Stimulated activated CD8-positive, alpha-beta memory T cell treated with anti-CD3 and anti-CD28 coated beads, Interleukin-4, amount 100 ng/mL, for 4 hours (primary cell): Measurements from ENCODE around the gene TMEM59L.
A peak's percentile ranks its signal among the peaks of the same experiment; 100 is the strongest.
"Not testable (repeated sequence)": the region's sequence is repeated elsewhere in the genome, so short reads cannot be mapped to it uniquely, and the experiment has no call there.

ENCODE experiments used
- DNase-seq, 2 donors: peaks; one replicate each; pipeline ENCODE4 v3.0.0-alpha.2; 2020; ENCODE audit warnings: low read depth in 2 of 2, low spot score in 1 of 2

Gene TMEM59L

DNA sequence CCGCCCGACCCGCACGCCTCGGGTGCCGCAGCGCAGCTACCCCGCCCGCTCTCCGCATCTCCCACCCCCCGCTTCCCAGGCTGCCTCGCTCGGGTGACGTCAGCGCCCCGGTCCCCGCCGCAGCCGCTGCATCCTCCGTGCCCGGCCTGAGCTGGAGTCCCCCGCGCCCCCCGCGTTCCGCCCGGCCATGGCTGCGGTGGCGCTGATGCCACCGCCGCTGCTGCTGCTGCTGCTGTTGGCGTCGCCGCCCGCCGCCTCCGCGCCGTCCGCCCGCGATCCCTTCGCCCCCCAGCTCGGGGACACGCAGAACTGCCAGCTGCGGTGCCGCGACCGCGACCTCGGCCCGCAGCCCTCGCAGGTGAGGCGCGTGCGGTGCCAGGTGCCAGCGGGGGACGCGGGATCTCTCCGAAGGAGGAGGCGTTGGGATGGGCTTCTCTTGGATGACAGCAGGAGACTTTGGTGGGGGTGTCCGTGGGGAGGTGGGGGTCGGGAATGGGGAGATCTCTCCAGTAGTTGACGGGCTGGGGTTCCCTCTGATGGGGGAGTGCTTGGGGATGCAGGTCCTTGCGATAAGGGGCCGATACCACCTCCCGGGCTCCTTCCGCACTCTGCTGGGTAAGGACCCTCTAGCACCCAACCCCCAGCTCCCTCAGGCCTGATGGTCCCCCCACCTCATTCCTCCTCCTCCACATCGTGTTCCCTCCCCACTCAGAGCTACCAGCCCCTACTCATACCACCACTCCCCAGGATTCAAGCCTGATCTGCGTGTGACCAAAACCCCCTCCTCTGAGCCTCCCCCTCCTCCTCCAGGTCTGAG, at the start of gene TMEM59L:
Gene TMEM59L (plus strand): TSS at position 99 of the 817 bp plus-strand sequence. CDS start 89 bp downstream, at position 188.
- peak in 1 of 2 donors; percentile 12 for DNase-seq

GRCh38 chr19:18566953-18567352, 45.7 kb upstream of the TMEM59L start:
- no peak for DNase-seq

DNA sequence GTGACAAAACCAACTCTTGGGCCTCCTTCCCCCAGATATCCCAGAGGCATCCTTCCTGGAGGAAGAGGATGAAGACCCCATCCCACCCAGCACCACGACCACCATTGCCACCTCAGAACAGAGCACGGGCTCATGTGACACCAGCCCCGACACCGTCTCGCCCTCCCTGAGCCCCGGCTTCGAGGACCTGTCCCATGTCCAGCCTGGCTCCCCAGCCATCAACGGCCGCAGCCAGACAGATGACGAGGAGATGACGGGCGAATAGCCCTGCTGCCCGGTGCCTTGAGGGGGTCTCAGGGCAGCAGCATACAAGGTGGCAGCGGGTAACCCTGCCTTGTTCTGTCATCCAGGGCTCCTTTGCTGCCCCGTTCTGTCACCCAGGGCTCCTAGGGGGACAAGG, 44.3 kb upstream of the TMEM59L start:
- no peak for DNase-seq

DNA sequence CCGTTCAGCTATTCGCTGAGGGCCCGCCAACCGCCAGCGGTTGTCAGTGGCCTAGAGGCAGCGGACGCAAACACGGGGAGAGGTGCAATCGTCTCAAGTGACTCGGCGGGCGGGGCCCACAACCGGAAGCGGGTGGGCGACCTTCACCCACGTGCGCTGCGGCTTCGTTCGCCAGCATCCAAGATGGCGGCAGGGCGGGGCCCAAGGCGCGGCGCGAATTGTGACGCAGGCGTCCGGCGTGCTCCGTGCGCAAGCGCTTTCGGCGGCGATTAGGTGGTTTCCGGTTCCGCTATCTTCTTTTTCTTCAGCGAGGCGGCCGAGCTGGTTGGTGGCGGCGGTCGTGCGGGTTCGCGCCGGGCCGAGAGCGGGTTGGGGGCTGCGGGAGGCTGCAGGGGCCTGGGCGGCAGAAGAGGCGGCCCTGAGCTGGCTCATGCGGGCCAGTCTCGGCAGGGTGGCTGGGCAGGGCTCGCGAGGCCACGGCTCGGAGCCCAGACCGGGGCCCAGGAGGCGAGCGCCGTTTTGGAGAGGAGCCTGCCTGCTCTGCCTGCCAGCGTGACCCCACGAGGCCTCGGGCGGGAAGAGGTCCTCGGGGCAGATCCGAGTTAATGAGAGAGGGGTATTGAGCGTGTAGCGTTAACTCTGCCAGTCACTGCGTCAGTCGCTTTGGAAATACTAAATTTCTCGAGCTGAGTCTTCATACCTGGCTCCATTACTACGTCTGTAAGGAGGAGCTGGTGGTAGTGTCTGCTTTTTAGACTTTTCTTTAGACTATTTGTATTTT, 40.9 kb upstream of the TMEM59L start, which contains the start of gene UBA52:
Gene UBA52 (plus strand): TSS at position 294 of the 781 bp plus-strand sequence. CDS start 1,444 bp downstream, outside the sequence.
- DNase-seq, result peak; percentile 98

GRCh38 chr19:18574691-18575291, 37.9 kb upstream of the TMEM59L start:
- DNase-seq, result no peak

- DNase-seq, result no peak
Observed at GRCh38 chr19:18576383-18576782, 36.3 kb upstream of the TMEM59L start.

- DNase-seq, result no peak
Observed at GRCh38 chr19:18577365-18577914, 35.2 kb upstream of the TMEM59L start.

- no peak for DNase-seq
Observed at GRCh38 chr19:18580311-18580710, 32.4 kb upstream of the TMEM59L start.

DNA sequence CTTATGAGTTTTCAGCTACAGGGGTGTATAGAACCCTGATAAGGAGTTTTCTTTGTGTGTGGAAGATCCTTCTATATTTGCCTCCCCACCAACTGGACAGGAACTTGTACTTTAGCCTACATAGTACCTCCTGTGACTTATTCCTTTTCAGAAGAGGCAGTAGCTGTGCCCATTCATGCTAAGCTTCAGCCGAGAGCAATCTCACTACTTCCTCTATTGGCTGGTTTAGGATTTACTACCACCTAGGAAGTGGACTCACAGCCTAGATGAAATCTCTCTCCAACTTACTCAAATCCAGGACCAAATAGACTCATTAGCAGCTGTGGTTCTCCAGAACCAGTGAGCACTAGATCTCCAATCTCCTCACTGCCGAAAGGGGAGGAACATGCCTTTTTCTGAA, 26.4 kb upstream of the TMEM59L start:
- no peak for DNase-seq

DNA sequence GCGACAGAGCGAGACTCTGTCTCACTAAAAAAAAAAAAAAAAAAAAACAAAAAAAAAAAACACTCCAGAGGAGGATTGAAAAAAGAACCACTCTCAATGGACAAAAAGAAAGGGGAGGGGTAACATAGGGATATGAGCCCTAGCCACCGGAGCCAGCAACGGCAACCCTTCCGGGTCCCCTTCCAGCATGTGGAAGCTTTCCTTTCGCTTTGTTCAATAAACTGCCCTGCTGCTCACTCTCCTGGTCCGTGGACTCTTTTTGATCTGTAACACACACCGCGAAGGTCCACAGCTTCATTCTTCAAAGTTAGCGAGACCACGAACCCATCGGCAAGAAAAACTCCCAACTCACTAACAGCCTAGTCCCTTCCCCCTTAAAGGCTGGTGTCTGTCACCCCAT, 25.1 kb upstream of the TMEM59L start:
- DNase-seq, result no peak

GRCh38 chr19:18587962-18588610, 24.6 kb upstream of the TMEM59L start:
- no peak for DNase-seq

DNA sequence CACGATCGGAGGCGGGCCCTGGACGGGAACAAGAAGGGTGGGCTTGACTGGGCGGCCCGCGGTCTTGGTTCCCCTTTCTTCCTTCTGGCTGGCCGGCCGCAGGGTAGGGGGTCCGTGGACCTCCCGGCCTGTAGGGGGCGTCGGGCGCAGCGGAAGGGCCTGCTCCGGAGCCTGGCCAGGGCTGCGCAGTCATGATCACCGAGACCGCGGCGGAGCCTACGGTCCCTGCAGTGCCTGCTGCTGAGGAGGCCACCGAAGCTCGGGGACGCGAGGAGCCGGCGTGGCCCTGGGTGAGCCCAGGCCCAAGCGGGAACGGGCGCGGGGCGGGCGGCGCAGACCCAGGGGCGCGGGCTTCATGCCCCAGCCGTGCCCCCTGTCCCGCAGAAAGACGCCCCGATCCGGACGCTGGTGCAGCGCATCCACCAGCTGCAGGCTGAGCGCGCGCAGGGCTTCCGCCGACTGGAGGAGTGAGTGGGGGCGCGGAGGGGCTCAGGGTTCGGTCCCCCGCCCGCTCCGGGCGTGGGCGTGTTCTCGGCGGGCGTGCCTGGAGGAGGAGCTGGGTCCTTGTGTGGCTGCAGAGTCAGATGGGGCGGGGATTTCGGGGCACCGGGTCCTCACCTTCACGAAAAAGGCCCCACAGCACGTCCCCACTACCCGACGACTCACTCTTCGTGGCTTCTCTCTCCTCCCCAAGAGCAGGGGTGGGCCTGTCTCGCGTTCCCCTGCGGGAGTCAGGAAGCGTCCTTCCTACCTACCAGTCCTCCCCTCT, 23.9 kb upstream of the TMEM59L start, which contains the start of gene REX1BD:
Gene REX1BD (plus strand): TSS at position 188 of the 769 bp plus-strand sequence. CDS start 4 bp downstream, at position 192.
- peak; percentile 76 to 85 for DNase-seq

GRCh38 chr19:18589380-18590272, 23.0 kb upstream of the TMEM59L start:
- DNase-seq, result peak in 1 of 2 donors; percentile 41

- DNase-seq, result no peak
Observed at GRCh38 chr19:18590273-18591272, 22.1 kb upstream of the TMEM59L start.

DNA sequence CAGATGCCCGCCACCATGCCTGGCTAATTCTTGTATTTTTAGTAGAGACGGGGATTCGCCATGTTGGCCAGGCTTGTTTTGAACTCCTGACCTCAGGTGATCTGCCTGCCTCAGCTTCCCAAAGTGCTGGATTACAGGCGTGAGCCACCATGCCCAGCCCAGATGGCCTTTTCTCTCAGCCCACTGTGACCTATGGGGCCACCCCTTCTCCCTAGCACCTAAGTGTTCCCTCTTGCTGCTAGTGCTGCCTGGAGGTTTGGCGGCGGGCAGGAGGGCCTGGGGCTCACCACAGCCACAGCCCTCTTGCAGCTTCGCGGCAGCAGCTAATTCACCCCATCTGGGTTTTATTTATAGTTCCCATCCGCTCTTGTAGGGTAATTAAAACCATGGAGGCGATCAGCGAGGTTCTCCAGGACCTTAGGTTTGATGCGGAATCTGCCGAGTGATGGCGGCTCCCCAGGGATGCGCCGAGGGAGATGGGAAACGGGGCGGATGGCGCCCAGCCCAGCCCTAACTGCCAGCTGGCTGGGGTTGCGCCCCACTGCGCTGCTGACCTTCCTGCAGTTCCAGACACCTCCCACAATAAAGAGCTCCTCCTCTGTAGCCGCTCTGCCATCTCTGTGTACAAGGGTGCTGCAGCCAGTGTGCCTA, 20.8 kb upstream of the TMEM59L start:
- DNase-seq, result no peak

- not testable (repeated sequence) for DNase-seq
Observed at GRCh38 chr19:18592732-18593131, 19.9 kb upstream of the TMEM59L start.
